MM.1S (cell line): ENCODE data around the gene GLTPD2.

Experiments used
- DNase-seq: peaks from one replicate; pipeline ENCODE4 v3.0.0-alpha.2; 2015
- H2AFZ ChIP-seq: fragments of 300-600 bp; sonication (generic); 2 replicates; pipeline ENCODE4 v1.6.0; 2016; ENCODE audit warnings: antibody characterized with exemption, low read length
- H3F3A ChIP-seq: fragments of 300-600 bp; sonication (generic); 2 replicates; pipeline ENCODE4 v1.6.1; 2016; ENCODE audit warnings: mild to moderate bottlenecking, antibody characterized with exemption, low read length, moderate library complexity, mixed read lengths; ENCODE audit not compliant: insufficient read depth
- H3K27ac ChIP-seq: fragments of 300-600 bp; sonication (generic); 2 replicates; pipeline ENCODE4 v1.5.1; 2016; ENCODE audit warnings: mild to moderate bottlenecking, low read length
- H3K27me3 ChIP-seq: fragments of 300-600 bp; sonication (generic); replicated peaks from 2 replicates; pipeline ENCODE4 v1.6.0; 2016; ENCODE audit warnings: low read length; ENCODE audit not compliant: insufficient read depth
- H3K36me3 ChIP-seq: fragments of 300-600 bp; sonication (generic); replicated peaks from 2 replicates; pipeline ENCODE4 v1.6.1; 2016; ENCODE audit warnings: mild to moderate bottlenecking, low read length, mixed read lengths; ENCODE audit not compliant: insufficient read depth
- H3K4me1 ChIP-seq: fragments of 300-600 bp; sonication (generic); 2 replicates; pipeline ENCODE4 v1.6.1; 2016; ENCODE audit warnings: low read length, mixed read lengths
- H3K4me2 ChIP-seq: fragments of 300-600 bp; sonication (generic); 2 replicates; pipeline ENCODE4 v1.6.0; 2016; ENCODE audit warnings: low read depth, low read length
- H3K4me3 ChIP-seq: fragments of 300-600 bp; sonication (generic); 2 replicates; pipeline ENCODE4 v1.5.1; 2016; ENCODE audit warnings: low read length, mixed read lengths
- H3K79me2 ChIP-seq: fragments of 300-600 bp; sonication (generic); 2 replicates; pipeline ENCODE4 v1.6.1; 2016; ENCODE audit warnings: mixed run types, low read length, mixed read lengths
- H3K9ac ChIP-seq: fragments of 300-600 bp; sonication (generic); 2 replicates; pipeline ENCODE4 v1.6.1; 2016; ENCODE audit warnings: low read length, mixed read lengths
- H3K9me2 ChIP-seq: fragments of 300-600 bp; sonication (generic); replicated peaks from 2 replicates; pipeline ENCODE4 v1.6.1; 2016; ENCODE audit warnings: mild to moderate bottlenecking, low read length, mixed read lengths; ENCODE audit not compliant: insufficient read depth
- H3K9me3 ChIP-seq: fragments of 300-600 bp; sonication (generic); replicated peaks from 2 replicates; pipeline ENCODE4 v1.6.1; 2016; ENCODE audit warnings: mild to moderate bottlenecking, low read length, mixed read lengths; ENCODE audit not compliant: insufficient read depth
- H4K20me1 ChIP-seq: fragments of 300-600 bp; sonication (generic); 2 replicates; pipeline ENCODE4 v1.6.1; 2016; ENCODE audit warnings: mild to moderate bottlenecking, low read length, moderate library complexity, mixed read lengths; ENCODE audit not compliant: insufficient read depth
- CTCF ChIP-seq: fragments of 300-600 bp; sonication (generic); IDR thresholded peaks from 2 replicates; pipeline ENCODE4 v1.5.1; 2016; ENCODE audit warnings: antibody characterized with exemption, low read length, mixed read lengths
- EZH2 ChIP-seq: fragments of 300-600 bp; sonication (generic); optimal IDR thresholded peaks from 2 replicates; pipeline ENCODE3; 2017; ENCODE audit warnings: low read depth, mild to moderate bottlenecking, antibody characterized with exemption, low read length, mixed read lengths
- EZH2phosphoT487 ChIP-seq: fragments of 300-600 bp; sonication (generic); IDR thresholded peaks from 2 replicates; pipeline ENCODE4 v1.6.1; 2018; ENCODE audit warnings: antibody characterized with exemption, low read length

Gene GLTPD2

GRCh38 chr17:4833941-4834680, 45.3 kb downstream of the GLTPD2 start:
- H3K79me2 ChIP-seq = peaks cover 57% of the 10 kb centered on the region

DNA sequence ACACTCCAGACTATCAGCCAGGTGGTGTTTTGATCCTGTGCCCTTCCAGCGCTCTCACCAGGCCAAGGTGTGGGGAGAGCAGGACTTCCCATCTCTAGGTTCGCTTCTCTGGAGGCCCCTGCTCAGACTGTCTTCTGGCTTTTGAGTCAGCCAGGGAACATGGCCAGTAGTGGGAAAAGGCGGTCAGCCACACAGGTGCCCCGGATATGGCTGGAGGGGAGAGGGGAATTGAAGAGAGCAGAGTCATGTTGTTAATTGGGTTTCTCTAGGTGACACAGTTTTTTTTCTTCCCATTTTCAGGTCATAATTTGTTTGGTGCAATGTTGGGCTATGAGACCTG, 45.9 kb downstream of the GLTPD2 start:
- no peak overlapping the region for H2AFZ ChIP-seq
- no peak overlapping the region for H3K9ac ChIP-seq
- no peaks in the 10 kb centered on the region for H3K36me3 ChIP-seq
- no peaks in the 10 kb centered on the region for H4K20me1 ChIP-seq
- peaks cover 23% of the 10 kb centered on the region; the same call in 1 of the 2 replicates for H3K4me1 ChIP-seq
- H3K9me2 ChIP-seq = no peaks in the 10 kb centered on the region
- peak overlapping the region; percentile 99; the same call in 1 of the 2 replicates for H3K4me2 ChIP-seq
- no peak overlapping the region for H3K27ac ChIP-seq
- TF ChIP-seq CTCF = no peak
- no peak for TF ChIP-seq EZH2
- no peak for TF ChIP-seq EZH2phosphoT487
- H3K79me2 ChIP-seq = peaks cover 63% of the 10 kb centered on the region
- DNase-seq = no peak
- no peaks in the 10 kb centered on the region for H3K9me3 ChIP-seq
- peaks cover 3% of the 10 kb centered on the region; the same call in 1 of the 2 replicates for H3F3A ChIP-seq
- no peaks in the 10 kb centered on the region for H3K27me3 ChIP-seq
- peak overlapping the region; percentile 92; the same call in 1 of the 2 replicates for H3K4me3 ChIP-seq

More at GRCh38 chr17:4833941-4834680, 45.3 kb downstream of the GLTPD2 start:
- no peaks in the 10 kb centered on the region for H3K36me3 ChIP-seq
- H3K9ac ChIP-seq = peak overlapping the region; percentile 80
- H3K27ac ChIP-seq = no peak overlapping the region
- no peak for TF ChIP-seq EZH2phosphoT487
- TF ChIP-seq CTCF = no peak
- no peak for TF ChIP-seq EZH2
- DNase-seq = no peak
- H2AFZ ChIP-seq = peak overlapping the region; percentile 77
- H3K9me3 ChIP-seq = no peaks in the 10 kb centered on the region
- no peaks in the 10 kb centered on the region for H3K27me3 ChIP-seq
- no peaks in the 10 kb centered on the region for H4K20me1 ChIP-seq
- peaks cover 3% of the 10 kb centered on the region; the same call in 1 of the 2 replicates for H3F3A ChIP-seq
- H3K9me2 ChIP-seq = no peaks in the 10 kb centered on the region
- peak overlapping the region; percentile 92 for H3K4me3 ChIP-seq
- H3K4me2 ChIP-seq = peak overlapping the region; percentile 99
- peaks cover 23% of the 10 kb centered on the region; the same call in 1 of the 2 replicates for H3K4me1 ChIP-seq

GRCh38 chr17:4836221-4836620, 47.5 kb downstream of the GLTPD2 start:
- Histone ChIP-seq H4K20me1 (no peaks in the 10 kb centered on the region), H3K9me3 (no peaks in the 10 kb centered on the region), H3K4me2 (no peak overlapping the region), H3K36me3 (no peaks in the 10 kb centered on the region), H3K9me2 (no peaks in the 10 kb centered on the region), H3K4me3 (no peak overlapping the region), H3K79me2 (peaks cover 78% of the 10 kb centered on the region), H3K27me3 (no peaks in the 10 kb centered on the region), H3K4me1 (peaks cover 23% of the 10 kb centered on the region; the same call in 1 of the 2 replicates), H2AFZ (no peak overlapping the region), H3F3A (peaks cover 3% of the 10 kb centered on the region; the same call in 1 of the 2 replicates), H3K27ac (no peak overlapping the region), H3K9ac (no peak overlapping the region)
- DNase-seq = no peak
- no peak for TF ChIP-seq EZH2
- no peak for TF ChIP-seq EZH2phosphoT487
- no peak for TF ChIP-seq CTCF
